Hepatocyte (in vitro differentiated cells): ENCODE results near the gene LYG1. TPM values are rescaled to one million over a fixed set of nuclear protein-coding genes. Genes with fewer than 3 reads are reported as not detected.
A peak's percentile ranks its signal among the peaks of the same experiment; 100 is the strongest.

Experiments used
- DNase-seq: peaks from one replicate; pipeline ENCODE4 v3.0.0-alpha.2; 2016; ENCODE audit warnings: low spot score
- H2AFZ ChIP-seq: fragments of 200-600 bp; sonication (generic); 2 replicates; pipeline ENCODE4 v1.6.0; 2016; ENCODE audit warnings: antibody characterized with exemption, mild to moderate bottlenecking
- H3K27ac ChIP-seq: fragments of 200-600 bp; sonication (generic); 2 replicates; pipeline ENCODE4 v1.5.1; 2016; ENCODE audit warnings: mild to moderate bottlenecking
- H3K27me3 ChIP-seq: fragments of 200-600 bp; sonication (generic); 2 replicates; pipeline ENCODE4 v1.6.1; 2016
- H3K36me3 ChIP-seq: fragments of 200-600 bp; sonication (generic); replicated peaks from 2 replicates; pipeline ENCODE4 v1.5.1; 2016; ENCODE audit warnings: low read depth; ENCODE audit not compliant: insufficient read depth
- H3K4me1 ChIP-seq: fragments of 200-600 bp; sonication (generic); 2 replicates; pipeline ENCODE4 v1.5.1; 2016; ENCODE audit warnings: mild to moderate bottlenecking, moderate library complexity; ENCODE audit not compliant: insufficient read depth
- H3K4me2 ChIP-seq: fragments of 200-600 bp; sonication (generic); 2 replicates; pipeline ENCODE4 v1.6.0; 2016
- H3K4me3 ChIP-seq: fragments of 200-600 bp; sonication (generic); 2 replicates; pipeline ENCODE4 v1.5.1; 2016; ENCODE audit warnings: mild to moderate bottlenecking
- H3K79me2 ChIP-seq: fragments of 200-600 bp; sonication (generic); 2 replicates; pipeline ENCODE4 v1.6.0; 2017; ENCODE audit warnings: mild to moderate bottlenecking
- H3K9me2 ChIP-seq: fragments of 200-600 bp; sonication (generic); replicated peaks from 2 replicates; pipeline ENCODE4 v1.6.0; 2017; ENCODE audit warnings: mild to moderate bottlenecking; ENCODE audit not compliant: insufficient read depth
- H3K9me3 ChIP-seq: fragments of 200-600 bp; sonication (generic); 2 replicates; pipeline ENCODE4 v1.5.1; 2016; ENCODE audit warnings: low read depth, mild to moderate bottlenecking
- H4K20me1 ChIP-seq: fragments of 200-600 bp; sonication (generic); 2 replicates; pipeline ENCODE4 v1.6.0; 2016; ENCODE audit warnings: mild to moderate bottlenecking; ENCODE audit not compliant: insufficient read depth, poor library complexity, severe bottlenecking
- EZH2 ChIP-seq: fragments of 200-600 bp; sonication (generic); IDR thresholded peaks from 2 replicates; pipeline ENCODE4 v1.6.1; 2016; ENCODE audit warnings: antibody characterized with exemption, mild to moderate bottlenecking, borderline replicate concordance
- EZH2phosphoT487 ChIP-seq: fragments of 200-600 bp; sonication (generic); IDR thresholded peaks from one replicate; pipeline ENCODE4 v1.6.1; 2018; ENCODE audit warnings: antibody characterized with exemption, mild to moderate bottlenecking, low read depth, moderate library complexity; ENCODE audit not compliant: unreplicated experiment, severe bottlenecking
- WGBS: methylation state at CpG from one replicate; pipeline ENCODE4 v1.1.6; 2016; ENCODE audit warnings: low lambda C conversion rate; ENCODE audit errors: missing lambda C conversion rate; 5-methylcytosine and 5-hydroxymethylcytosine counted together
- polyA plus RNA-seq: library from polyadenylated mRNA; unstranded; fragments of >200 nt; fragmentation: Nextera tagmentation; extraction: Ambion mirVana; gene quantifications from 2 replicates; pipeline ENCODE4 v1.2.1, GENCODE V29; 2016
- total RNA-seq: library from RNA; depleted of rRNA; stranded (reverse); fragments of >200 nt; gene quantifications from 2 replicates; pipeline ENCODE4 v1.2.3, GENCODE V29; 2014
- TF ChIP-seq, protein P1 (sequence below): fragments of 200-600 bp; sonication (generic); IDR thresholded peaks from 2 replicates; pipeline ENCODE4 v1.5.1; 2016; ENCODE audit warnings: antibody characterized with exemption, mild to moderate bottlenecking; ENCODE audit not compliant: poor library complexity

The LYG1 gene
- total and polyA plus RNA-seq, 2 experiments from 2014 or later: 0.93 to 2.4 TPM

DNA sequence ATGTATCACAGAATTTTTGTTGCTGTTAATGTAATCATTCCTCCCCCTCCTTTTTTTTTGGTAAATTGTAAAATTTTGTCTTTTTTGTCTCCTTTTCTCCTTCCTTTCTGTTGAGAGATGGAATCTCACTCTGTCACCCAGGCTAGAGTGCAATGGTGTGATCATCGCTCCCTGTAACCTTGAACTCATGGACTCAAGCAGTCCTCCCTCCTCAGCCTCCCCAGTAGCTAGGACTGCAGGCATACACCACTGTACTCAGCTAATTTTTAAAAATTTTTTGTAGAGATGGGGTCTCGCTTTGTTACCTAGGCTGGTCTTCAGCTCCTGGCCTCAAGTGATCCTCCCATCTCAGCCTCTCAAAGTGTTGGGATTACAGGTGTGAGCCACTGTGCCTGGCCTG, 41.5 kb upstream of the LYG1 start:
- no peak overlapping the region for H3K4me3 ChIP-seq
- no peak for DNase-seq
- H4K20me1 ChIP-seq: peaks cover 37% of the 10 kb centered on the region
- no peaks in the 10 kb centered on the region for H3K36me3 ChIP-seq
- no peaks in the 10 kb centered on the region for H3K27me3 ChIP-seq
- no peaks in the 10 kb centered on the region for H3K9me3 ChIP-seq
- H3K79me2 ChIP-seq: peaks cover 100% of the 10 kb centered on the region
- H3K9me2 ChIP-seq: no peaks in the 10 kb centered on the region
- WGBS: 97% methylated on average over 2 of the region's 2 CpGs
- H3K27ac ChIP-seq: no peak overlapping the region
- H2AFZ ChIP-seq: no peak overlapping the region
- no peak overlapping the region for H3K4me2 ChIP-seq
- TF ChIP-seq EZH2phosphoT487: no peak
- TF ChIP-seq, protein P1, sequence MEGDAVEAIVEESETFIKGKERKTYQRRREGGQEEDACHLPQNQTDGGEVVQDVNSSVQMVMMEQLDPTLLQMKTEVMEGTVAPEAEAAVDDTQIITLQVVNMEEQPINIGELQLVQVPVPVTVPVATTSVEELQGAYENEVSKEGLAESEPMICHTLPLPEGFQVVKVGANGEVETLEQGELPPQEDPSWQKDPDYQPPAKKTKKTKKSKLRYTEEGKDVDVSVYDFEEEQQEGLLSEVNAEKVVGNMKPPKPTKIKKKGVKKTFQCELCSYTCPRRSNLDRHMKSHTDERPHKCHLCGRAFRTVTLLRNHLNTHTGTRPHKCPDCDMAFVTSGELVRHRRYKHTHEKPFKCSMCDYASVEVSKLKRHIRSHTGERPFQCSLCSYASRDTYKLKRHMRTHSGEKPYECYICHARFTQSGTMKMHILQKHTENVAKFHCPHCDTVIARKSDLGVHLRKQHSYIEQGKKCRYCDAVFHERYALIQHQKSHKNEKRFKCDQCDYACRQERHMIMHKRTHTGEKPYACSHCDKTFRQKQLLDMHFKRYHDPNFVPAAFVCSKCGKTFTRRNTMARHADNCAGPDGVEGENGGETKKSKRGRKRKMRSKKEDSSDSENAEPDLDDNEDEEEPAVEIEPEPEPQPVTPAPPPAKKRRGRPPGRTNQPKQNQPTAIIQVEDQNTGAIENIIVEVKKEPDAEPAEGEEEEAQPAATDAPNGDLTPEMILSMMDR: no peak
- no peak for TF ChIP-seq EZH2
- H3K4me1 ChIP-seq: peaks cover 17% of the 10 kb centered on the region

DNA sequence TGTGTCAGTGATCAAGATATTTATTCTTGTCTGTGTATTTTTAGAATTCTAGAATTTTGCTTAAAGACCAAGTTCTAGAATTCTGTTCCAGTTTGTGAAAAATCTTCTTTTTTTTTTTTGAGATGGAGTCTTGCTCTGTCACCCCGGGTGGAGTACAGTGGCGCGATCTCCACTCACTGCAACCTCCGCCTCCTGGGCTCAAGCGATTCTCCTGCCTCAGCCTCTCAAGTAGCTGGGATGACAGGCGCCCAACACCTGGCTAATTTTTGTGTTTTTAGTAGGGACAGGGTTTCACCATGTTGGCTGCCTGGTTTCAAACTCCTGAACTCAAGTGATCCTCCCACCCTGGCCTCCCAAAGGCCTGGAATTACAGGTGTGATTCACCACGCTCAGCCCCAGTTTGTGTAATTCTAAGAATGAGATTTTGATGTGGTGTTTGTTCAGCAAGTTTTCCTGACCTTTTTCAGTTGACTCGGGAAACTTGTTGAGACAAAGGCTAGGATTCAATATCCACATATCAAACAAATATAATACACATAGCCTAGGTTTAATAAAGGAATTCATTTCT, 39.8 kb upstream of the LYG1 start:
- no peak overlapping the region for H3K27ac ChIP-seq
- peaks cover 27% of the 10 kb centered on the region for H4K20me1 ChIP-seq
- WGBS: 87% methylated on average over 8 of the region's 8 CpGs

DNA sequence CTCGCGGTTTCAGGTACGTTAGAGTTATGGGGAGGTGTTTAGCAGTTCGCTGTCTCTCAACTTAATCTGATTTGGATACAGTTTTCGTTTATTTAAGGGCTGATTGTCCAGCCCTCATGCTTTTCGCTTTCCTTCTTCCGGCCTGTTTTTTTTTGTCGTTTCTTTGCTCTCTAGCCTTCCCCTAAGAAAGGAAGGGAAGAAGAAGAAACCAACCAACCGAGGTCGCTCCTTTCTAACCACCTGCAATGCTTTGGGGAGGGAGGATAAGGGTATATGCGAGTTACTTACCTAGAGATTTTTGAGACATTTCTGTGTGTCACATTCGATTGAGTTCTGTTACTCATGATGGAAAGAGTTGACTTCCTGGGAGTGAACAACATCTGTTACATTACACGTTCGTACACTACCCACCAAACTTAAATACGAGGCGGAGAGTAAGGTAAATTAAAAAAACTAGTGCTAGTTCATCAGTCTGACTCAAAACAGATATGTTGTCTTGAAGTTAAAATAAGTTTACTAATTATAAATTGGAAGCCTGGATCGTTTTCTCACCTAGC, 37.1 kb upstream of the LYG1 start:
- peaks cover 29% of the 10 kb centered on the region for H4K20me1 ChIP-seq
- WGBS: 8% methylated on average over 17 of the region's 17 CpGs
- no peak for DNase-seq

More for the DNA sequence above, 39.8 kb upstream of the LYG1 start:
- Histone ChIP-seq H2AFZ (no peak overlapping the region), H3K27me3 (no peaks in the 10 kb centered on the region), H3K4me1 (peaks cover 17% of the 10 kb centered on the region), H3K9me2 (no peaks in the 10 kb centered on the region), H3K36me3 (no peaks in the 10 kb centered on the region), H3K9me3 (no peaks in the 10 kb centered on the region), H3K4me3 (no peak overlapping the region), H3K79me2 (peaks cover 85% of the 10 kb centered on the region), H3K4me2 (no peak overlapping the region)
- peak; percentile 6 for DNase-seq
- TF ChIP-seq EZH2phosphoT487 (no peak), EZH2 (no peak)

More for the DNA sequence above, 37.1 kb upstream of the LYG1 start:
- no peaks in the 10 kb centered on the region for H3K36me3 ChIP-seq
- H3K4me2 ChIP-seq: peak overlapping the region; percentile 87
- peak overlapping the region; percentile 85 for H3K27ac ChIP-seq
- peak overlapping the region; percentile 54 for H2AFZ ChIP-seq
- TF ChIP-seq, protein P1: no peak
- no peak for TF ChIP-seq EZH2
- no peak for TF ChIP-seq EZH2phosphoT487
- peak overlapping the region; percentile 70 for H3K4me3 ChIP-seq
- H3K9me3 ChIP-seq: no peaks in the 10 kb centered on the region
- peaks cover 85% of the 10 kb centered on the region for H3K79me2 ChIP-seq
- no peaks in the 10 kb centered on the region for H3K27me3 ChIP-seq
- H3K4me1 ChIP-seq: peaks cover 25% of the 10 kb centered on the region
- no peaks in the 10 kb centered on the region for H3K9me2 ChIP-seq
